Activated CD4-positive, alpha-beta T cell treated with anti-CD3 and anti-CD28 coated beads for 48 hours (primary cell): ENCODE data around the gene CILP.
"Not testable (repeated sequence)": the region's sequence is repeated elsewhere in the genome, so short reads cannot be mapped to it uniquely, and the experiment has no call there.

Experiments used
- DNase-seq: peaks from one replicate; pipeline ENCODE4 v3.0.0-alpha.2; 2020

CILP gene

GRCh38 chr15:65194826-65195547 lies 16.3 kb downstream of the CILP start:
- no peak for DNase-seq

- peak; percentile 9 for DNase-seq
Measured at GRCh38 chr15:65192016-65192415, 19.3 kb downstream of the CILP start.

DNA sequence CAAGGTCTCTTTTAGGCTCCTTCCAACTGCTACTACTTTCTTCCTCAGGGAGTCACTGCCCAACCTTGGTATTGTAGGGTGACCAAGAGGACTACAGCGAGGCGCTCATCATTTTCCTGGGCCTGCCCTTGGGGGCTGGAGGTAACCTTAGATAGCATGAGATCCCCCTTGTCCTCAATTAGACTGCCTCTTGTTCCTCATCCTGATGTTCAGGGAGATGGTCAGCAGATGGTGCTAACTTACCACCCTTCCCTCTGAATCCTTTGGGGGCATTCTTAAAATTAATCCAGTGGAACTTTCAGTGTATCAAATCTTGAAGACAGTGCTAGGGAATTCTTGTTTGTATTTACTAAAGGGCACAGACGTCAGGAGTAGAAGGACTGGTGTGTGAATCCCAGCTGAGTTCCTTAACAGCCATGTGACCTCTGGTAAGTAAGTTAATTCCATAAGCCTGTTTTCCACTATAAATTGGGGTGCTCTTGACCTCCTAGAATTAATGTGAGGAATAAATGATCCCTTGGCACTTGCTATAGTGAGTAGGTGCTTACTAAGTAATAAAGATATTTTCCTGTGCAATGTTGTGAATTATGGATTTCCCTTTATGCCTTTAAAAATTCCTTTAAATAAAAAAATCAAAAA lies 22.1 kb downstream of the CILP start:
- DNase-seq = peak; percentile 21

DNA sequence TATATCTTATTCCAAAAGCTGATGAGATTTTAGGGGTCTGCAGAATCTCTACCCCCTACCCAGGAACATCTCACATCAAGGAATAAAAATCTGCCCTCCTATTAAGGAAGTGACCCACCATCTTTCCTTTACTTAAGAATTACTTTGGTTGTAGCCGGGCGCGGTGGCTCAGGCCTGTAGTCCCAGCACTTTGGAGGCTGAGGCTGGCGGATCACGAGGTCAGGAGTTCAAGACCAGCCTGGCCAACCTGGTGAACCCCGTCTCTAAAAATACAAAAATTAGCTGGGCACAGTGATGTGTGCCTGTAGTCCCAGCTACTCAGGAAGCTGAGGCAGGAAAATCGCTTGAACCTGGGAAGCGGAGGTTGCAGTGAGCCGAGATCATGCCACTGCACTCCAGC lies 22.8 kb downstream of the CILP start:
- not testable (repeated sequence) for DNase-seq

- DNase-seq = peak; percentile 93
Measured at GRCh38 chr15:65184868-65185717, 26.2 kb downstream of the CILP start, which contains the start of gene CLPX. CLPX (minus strand) TSS chr15:65185342; CDS start chr15:65185153, 189 bp downstream.

GRCh38 chr15:65184305-65184867 lies 26.9 kb downstream of the CILP start:
- DNase-seq = peak; percentile 54

GRCh38 chr15:65183865-65184159 lies 27.5 kb downstream of the CILP start:
- no peak for DNase-seq

DNA sequence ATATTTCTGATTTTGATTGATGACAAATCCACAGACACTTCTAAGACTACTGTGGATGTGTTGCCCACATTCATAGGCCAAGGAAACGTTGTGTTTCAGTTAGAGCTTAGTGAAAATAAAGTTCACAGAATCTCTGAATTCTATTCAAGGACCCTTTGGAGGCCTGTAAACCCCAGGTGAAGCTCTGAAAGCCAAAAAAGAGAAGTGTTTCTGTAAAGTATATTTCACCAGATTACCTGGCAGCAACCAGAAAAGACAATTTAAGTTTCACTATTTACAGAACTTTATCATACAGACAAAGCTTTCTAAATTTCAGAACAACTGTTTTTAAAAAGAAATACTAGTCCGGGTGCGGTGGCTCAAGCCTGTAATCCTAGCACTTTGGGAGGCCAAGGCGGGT lies 28.7 kb downstream of the CILP start:
- DNase-seq = no peak

DNA sequence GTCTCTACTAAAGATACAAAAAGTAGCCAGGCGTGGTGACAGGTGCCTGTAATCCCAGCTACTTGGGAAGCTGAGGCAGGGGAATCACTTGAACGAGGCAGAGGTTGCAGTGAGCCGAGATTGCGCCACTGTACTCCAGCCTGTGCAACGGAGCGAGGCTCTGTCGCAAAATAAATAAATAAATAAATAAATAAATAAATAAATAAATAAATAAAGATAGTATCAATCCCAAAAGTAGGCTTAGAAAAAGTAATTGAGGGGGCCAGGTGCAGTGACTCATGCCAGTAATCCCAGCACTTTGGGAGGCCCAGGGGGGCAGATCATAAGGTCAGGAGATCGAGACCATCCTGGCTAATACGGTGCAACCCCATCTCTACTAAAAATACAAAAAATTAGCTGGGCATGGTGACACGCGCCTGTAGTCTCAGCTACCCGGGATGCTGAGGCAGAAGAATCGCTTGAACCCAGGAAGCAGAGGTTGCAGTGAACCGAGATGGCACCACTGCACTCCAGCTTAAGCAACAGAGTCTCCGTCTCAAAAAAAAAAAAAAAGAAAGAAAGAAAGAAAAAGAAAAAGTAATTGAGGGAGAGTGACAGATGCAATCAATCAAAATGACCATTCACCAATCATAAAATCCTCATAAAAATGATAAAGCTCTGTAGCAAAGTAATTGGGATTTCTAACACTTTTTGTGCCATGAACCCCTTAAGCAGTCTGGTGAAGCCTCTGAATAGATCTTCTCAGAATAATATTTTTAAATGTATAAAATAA lies 29.5 kb downstream of the CILP start:
- not testable (repeated sequence) for DNase-seq

DNA sequence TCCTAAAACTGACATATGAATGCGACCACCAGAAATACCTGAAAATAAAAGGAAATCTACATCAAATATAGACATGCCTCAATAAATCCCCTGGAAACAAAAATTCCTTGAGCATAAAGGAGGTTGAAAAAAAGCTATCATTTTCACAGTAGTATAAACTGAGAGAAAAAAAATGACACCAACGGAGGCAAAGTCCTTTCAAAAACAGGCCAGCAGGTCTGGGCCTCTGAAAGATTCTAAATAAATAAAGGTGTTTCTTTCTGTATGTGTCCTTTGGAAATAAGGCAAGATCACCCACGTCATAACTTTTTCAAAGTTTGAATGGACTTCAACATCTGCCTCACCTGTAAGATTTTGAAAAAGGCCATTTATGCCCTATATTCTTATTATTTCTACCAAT lies 31.1 kb downstream of the CILP start:
- no peak for DNase-seq

DNA sequence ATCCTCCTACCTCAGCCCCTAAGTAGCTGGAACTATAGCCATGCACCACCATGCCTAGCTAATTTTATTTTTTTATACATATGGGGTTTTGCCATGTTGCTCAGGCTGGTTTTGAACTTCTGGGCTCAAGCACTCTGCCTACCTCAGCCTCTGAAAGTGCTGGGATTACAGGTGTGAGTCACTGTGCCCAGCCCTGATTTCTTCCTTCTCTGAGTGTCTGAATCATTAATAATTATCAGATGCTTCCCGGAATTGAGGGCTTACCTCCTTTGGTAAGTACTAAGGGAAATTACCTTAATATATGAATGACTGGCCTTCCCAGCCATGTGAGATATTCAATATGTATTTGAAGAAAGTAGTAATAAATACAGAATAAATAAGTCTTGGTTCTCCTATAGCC lies 33.4 kb downstream of the CILP start:
- DNase-seq = no peak

DNA sequence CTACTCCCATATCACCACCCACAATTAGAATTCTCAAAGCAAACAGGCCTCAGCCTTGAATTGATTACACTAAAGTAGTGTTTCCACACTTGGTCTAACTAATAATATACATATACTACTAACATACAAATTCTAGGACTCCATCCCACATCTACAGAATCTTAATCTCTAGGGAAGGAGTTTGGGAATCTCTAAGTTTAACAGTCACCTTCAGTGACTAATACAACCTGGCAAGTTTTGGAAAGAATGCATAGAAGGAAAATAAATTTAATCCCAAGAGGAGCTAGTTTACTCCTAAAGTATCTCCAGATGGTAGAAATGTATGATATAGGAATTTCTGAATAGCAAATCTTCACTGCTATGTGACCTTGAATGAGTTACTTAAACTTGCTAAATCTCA lies 35.2 kb downstream of the CILP start:
- no peak for DNase-seq

DNA sequence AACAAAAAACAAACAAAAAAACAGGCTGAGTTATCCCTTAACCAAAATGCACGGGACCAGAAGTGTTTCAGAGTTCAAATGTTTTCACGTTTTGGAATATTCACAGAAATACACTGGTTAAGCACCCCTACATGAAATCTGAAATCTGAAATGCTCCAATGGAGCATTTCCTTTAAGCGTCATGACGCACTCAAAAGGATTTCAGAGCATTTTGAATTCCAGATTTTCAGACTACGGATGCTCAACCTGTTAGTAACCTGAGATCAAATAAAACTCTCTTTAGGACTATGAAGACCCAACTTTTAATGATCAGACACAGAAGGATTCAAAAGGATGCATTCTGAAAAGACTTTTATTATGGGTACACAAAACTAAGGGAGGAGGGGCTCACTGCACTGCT lies 35.8 kb downstream of the CILP start:
- DNase-seq = no peak

DNA sequence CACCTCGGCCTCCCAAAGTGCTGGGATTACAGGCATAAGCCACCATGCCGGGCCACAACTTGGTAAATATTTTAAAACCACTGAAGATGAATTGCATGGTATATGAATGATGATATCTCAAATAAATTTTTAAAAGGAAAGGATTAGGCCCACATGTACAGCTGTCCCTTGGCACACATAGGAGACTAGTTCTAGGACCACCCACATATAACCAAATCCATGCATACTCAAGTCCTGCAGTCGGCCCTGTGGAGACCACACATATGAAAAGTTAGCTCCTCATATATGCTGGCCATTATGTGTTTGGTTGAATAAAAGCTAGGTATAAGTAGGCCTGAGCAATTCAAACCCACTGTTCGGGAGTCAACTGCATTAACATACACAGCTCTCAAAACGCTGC lies 36.8 kb downstream of the CILP start:
- no peak for DNase-seq

- no peak for DNase-seq
Measured at GRCh38 chr15:65172531-65172930, 38.7 kb downstream of the CILP start.

GRCh38 chr15:65171428-65171827 lies 39.8 kb downstream of the CILP start:
- DNase-seq = no peak

DNA sequence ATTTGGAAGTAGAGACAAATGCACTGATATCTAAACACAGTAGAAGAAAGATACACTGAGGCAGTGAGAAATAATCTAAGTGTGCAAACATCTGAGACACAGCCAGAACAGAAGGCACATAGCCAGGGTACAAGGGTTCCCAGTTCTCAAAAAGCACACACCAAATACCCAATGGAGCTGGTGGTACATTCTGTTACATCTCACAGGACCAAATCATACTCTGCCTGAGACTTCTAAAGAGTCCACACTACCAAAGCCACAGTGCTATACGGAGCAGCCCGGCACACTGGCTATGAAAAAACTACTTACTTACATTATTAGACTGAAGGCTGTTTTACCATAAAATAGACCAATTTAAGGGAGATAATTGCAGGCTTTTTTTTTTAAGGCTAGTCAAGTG lies 45.4 kb downstream of the CILP start:
- DNase-seq = no peak

GRCh38 chr15:65164139-65164538 lies 47.1 kb downstream of the CILP start:
- no peak for DNase-seq

GRCh38 chr15:65163041-65163440 lies 48.2 kb downstream of the CILP start:
- no peak for DNase-seq

DNA sequence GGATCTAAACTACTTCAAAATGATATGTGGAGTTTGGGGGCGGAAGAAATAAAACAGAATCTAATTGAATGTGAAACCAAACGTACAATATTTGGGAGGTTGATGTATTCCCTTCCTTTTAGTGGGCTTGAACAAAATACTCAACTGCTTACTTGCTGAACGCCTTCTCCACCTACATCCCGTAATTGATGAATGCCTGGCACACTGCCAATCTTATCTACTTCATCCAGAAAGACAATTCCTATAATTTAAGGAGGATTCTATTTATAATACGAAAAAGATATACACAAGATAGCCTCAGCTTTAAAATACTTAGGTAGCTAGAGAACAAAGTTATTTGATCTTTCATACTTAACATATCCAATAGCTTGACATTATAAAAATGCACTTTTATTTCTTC lies 54.6 kb downstream of the CILP start:
- DNase-seq = no peak

DNA sequence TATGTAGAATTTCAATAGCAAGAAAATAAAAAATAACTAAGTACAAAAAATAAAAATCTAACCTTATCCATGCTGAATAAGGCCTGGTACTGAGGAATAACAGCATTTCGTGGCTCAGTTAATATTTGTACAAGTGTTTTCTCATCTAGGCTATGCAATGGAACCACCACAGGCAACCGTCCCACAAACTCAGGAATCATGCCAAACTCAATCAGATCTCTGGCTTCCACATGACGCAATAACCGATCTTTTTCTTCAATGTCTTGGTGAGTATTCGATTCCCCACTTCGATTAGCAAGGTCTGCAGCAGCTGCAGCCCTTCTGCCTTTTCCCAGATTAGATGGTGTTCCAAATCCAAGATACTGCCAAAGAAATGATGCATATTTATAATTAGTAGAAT lies 56.6 kb downstream of the CILP start:
- DNase-seq = no peak

DNA sequence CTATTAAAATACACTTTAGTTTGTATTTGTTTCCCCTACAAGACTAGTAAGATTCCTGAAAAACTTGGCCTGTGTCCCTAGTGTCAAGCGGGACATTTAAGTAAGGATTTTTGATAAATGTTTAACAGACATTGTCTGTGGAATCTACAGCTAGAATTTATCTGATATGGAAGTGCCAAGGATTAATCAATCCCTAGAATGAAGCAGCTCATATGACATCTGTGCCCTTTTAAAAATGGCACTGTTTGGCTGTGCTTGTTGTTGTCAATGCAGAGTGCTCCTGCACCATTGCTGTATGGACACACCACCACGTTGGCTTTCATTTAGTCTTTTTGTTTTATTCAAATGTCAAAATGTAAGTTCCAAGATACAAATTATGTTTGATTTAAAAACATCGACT lies 63.4 kb downstream of the CILP start:
- DNase-seq = no peak

DNA sequence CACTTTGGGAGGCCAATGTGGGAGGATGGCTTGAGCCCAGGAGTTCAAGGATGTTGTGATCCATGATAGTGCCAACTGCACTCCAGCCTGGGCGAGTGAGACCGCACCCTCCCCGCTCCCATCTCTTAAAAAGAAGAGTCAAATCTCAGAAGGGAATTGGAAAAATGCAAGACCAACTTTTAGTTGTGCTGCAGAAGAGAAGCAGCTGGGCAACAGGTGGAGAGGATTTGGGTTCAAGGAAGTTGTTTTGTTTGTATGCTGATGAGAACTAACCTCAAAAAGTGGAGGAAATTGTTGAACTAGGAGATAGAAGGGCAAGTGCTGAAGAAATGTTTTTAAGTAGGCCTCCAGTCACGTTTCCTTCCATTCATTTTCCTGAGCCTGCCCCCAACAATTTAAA lies 64.8 kb downstream of the CILP start:
- no peak for DNase-seq
